ENCODE data around the gene GPBP1.

Gene GPBP1

DNA sequence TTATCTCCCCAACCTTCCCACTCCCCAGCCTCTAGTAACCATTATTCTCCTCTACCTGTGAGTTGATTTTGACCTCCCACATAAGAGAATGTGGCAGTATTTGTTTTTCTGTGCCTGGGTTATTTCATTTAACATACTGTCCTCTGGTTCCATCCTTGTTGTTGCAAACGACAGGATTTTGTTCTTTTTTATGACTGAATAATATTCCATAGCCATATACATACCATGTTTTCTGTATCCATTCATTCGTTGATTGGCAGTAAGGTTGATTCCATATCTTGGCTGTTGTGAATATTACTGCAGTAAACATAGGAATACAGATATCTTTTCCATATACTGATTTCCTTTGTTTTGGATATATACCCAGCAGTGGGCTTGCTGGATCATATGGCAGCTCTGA, 20.8 kb downstream of the GPBP1 start:
- Histone ChIP-seq H3K36me3 (replicated peaks) (peaks cover 7% of the 10 kb centered on the region), H3K27ac (no peak overlapping the region), H3K27me3 (replicated peaks) (no peaks in the 10 kb centered on the region), H3K4me3 (ENCODE audit: low read depth, low read length) (no peak overlapping the region)
- TF ChIP-seq, protein P1, sequence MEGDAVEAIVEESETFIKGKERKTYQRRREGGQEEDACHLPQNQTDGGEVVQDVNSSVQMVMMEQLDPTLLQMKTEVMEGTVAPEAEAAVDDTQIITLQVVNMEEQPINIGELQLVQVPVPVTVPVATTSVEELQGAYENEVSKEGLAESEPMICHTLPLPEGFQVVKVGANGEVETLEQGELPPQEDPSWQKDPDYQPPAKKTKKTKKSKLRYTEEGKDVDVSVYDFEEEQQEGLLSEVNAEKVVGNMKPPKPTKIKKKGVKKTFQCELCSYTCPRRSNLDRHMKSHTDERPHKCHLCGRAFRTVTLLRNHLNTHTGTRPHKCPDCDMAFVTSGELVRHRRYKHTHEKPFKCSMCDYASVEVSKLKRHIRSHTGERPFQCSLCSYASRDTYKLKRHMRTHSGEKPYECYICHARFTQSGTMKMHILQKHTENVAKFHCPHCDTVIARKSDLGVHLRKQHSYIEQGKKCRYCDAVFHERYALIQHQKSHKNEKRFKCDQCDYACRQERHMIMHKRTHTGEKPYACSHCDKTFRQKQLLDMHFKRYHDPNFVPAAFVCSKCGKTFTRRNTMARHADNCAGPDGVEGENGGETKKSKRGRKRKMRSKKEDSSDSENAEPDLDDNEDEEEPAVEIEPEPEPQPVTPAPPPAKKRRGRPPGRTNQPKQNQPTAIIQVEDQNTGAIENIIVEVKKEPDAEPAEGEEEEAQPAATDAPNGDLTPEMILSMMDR (IDR thresholded peaks at IDR 0.05; ENCODE audit: low read depth, low read length, missing control alignments): no peak
- DNase-seq: no peak
- in situ Hi-C loops (cut with HindIII; ENCODE audit: low pct_ligation_motif_present, low sequenced_read_pairs): no loop called here

DNA sequence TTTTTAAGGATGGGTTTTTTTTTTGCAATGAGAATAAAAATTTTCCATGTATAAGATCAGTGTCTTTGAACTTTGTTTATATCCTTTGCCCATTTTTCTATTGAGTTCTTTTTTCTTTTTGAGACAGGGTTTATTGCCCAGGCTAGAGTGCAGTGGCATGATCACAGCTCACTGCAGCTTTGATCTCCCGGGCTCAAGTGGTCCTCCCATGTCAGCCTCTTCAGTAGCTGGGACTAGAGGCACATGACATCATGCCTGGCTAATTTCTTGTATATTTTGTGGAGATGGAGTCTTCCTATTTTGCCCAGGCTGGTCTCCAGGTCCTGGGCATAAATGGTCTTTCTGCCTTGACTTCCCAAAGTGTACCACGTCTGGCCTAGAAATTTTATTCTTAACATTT, 21.2 kb downstream of the GPBP1 start:
- H3K4me3 ChIP-seq (ENCODE audit: low read depth, low read length): no peak overlapping the region
- no peak for DNase-seq
- TF ChIP-seq, protein P1 (IDR thresholded peaks at IDR 0.05; ENCODE audit: low read depth, low read length, missing control alignments): no peak
- no peaks in the 10 kb centered on the region for H3K27me3 ChIP-seq (replicated peaks)
- no peak overlapping the region for H3K27ac ChIP-seq
- peaks cover 7% of the 10 kb centered on the region for H3K36me3 ChIP-seq (replicated peaks)
- in situ Hi-C loops (cut with HindIII; ENCODE audit: low pct_ligation_motif_present, low sequenced_read_pairs): no loop called here

DNA sequence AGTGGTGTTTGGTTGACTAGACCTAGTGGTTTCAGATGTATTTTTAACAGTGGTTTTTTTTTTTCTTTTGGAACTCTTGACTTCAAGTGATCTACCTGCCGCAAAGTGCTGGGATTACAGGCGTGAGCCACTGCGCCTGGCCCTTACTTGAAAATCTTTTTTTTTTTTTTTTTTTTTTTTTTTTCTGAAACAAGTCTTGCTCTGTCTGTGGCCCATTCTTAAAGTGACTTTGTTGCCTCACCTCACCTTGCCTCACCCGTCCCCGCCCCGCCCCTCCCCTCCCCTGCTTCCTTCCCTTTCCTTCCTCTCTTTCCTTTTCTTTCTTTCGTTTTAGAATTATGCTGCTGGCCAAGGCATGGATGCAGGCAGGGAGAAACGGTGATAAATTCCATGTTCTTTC, 26.0 kb downstream of the GPBP1 start:
- Histone ChIP-seq H3K27me3 (replicated peaks) (no peaks in the 10 kb centered on the region), H3K27ac (no peak overlapping the region), H3K36me3 (replicated peaks) (peaks cover 3% of the 10 kb centered on the region), H3K4me3 (ENCODE audit: low read depth, low read length) (no peak overlapping the region)
- in situ Hi-C loops (cut with HindIII; ENCODE audit: low pct_ligation_motif_present, low sequenced_read_pairs): no loop called here
- TF ChIP-seq, protein P1 (IDR thresholded peaks at IDR 0.05; ENCODE audit: low read depth, low read length, missing control alignments): no peak
- no peak for DNase-seq

DNA sequence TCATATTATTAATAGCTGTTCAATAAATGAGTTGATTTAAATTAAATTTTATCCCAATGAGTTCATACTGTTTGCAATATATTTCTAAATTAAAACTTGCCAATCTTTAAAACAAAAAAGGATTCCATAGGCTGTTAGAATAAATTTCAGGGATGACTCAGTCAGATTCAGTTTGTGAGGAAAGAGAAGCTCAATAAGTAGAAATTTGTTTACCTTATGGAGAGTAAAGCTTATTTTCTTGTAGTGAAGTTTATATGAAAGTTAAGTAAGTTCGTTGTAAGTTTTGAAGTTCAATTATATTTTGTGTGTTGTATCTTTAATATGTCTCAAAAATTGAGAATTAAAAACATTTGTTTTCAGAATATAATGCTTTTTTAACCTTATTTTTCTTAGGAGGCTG, 29.0 kb downstream of the GPBP1 start:
- TF ChIP-seq, protein P1 (IDR thresholded peaks at IDR 0.05; ENCODE audit: low read depth, low read length, missing control alignments): no peak
- DNase-seq: no peak
- H3K27me3 ChIP-seq (replicated peaks): no peaks in the 10 kb centered on the region
- in situ Hi-C loops (cut with HindIII; ENCODE audit: low pct_ligation_motif_present, low sequenced_read_pairs): no loop called here
- H3K4me3 ChIP-seq (ENCODE audit: low read depth, low read length): no peak overlapping the region
- H3K27ac ChIP-seq: no peak overlapping the region
- no peaks in the 10 kb centered on the region for H3K36me3 ChIP-seq (replicated peaks)

DNA sequence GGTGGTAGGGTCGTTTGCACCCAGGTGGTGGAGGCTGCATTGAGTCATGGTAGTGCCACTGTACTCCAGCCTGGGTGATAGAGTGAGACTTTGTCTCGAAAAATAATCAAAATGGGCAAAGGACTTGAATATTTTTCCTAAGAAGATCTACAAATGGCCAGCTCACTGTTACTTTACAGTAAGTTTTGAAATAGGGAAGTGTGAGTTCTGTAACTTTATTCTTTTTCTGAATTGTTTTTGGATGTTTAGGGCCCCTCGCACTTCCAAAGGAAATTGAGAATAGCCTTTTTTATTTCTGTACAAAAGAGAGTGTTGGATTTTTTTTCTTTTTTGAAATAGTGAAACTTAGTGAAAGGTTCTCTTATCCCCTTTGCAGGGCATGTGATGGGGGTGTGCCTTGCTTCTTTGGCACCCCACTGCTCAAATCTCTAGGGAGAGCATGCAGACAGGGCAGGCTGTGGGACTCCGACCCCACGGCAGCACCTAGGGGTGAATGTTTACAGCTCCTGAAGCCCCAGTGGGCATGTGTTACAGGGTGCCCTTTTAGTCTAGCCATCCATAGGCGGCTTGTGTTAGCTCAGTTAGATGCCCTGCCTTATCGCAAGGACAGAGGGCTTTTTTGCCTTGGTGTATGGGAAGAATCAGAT, 33.3 kb downstream of the GPBP1 start:
- no peak for DNase-seq
- in situ Hi-C loops (cut with HindIII; ENCODE audit: low pct_ligation_motif_present, low sequenced_read_pairs): no loop called here
- TF ChIP-seq, protein P1 (IDR thresholded peaks at IDR 0.05; ENCODE audit: low read depth, low read length, missing control alignments): no peak
- Histone ChIP-seq H3K27ac (no peak overlapping the region), H3K4me3 (ENCODE audit: low read depth, low read length) (no peak overlapping the region), H3K36me3 (replicated peaks) (no peaks in the 10 kb centered on the region), H3K27me3 (replicated peaks) (no peaks in the 10 kb centered on the region)

DNA sequence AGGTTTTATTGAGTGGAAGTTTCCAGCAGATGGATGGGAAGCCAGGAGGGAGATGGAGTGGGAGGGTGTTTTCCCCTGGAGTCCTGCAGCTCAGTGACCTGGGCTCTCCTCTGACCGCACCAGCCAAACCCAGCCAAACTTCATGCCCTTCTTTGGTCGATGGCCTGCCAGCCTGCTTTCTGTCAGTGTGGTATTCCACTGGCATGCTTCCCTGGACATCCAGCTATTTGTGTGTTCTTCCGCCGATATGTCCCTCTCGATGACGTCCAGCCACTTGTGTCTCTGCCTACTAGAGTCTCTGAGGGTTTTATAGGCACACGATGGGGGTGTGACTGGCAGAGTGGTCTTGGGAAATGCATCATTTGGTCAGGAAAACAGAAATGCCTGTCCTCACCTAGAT, 33.8 kb downstream of the GPBP1 start:
- Histone ChIP-seq H3K4me3 (ENCODE audit: low read depth, low read length) (no peak overlapping the region), H3K36me3 (replicated peaks) (no peaks in the 10 kb centered on the region), H3K27me3 (replicated peaks) (no peaks in the 10 kb centered on the region), H3K27ac (no peak overlapping the region)
- DNase-seq: no peak
- TF ChIP-seq, protein P1 (IDR thresholded peaks at IDR 0.05; ENCODE audit: low read depth, low read length, missing control alignments): no peak
- in situ Hi-C loops (cut with HindIII; ENCODE audit: low pct_ligation_motif_present, low sequenced_read_pairs): no loop called here

All from brain microvascular endothelial cell (primary cell).